CD8-positive, alpha-beta memory T cell (primary cell): Measurements from ENCODE around the gene PAK6. TPM values are rescaled to one million over a fixed set of nuclear protein-coding genes. Genes with fewer than 3 reads are reported as not detected.

Experiments used
- CTCF ChIA-PET: fragments of 350-600 bp; sonication (Branson Sonifier 250); formaldehyde crosslinking; loops from one replicate; lab custom pipeline; 2021; ENCODE audit warnings: antibody characterized with exemption; lab: Charles Lee
- POLR2A ChIA-PET: fragments of 350-600 bp; sonication (Branson Sonifier 250); formaldehyde crosslinking; loops from one replicate; lab custom pipeline; 2021; ENCODE audit warnings: antibody characterized with exemption; lab: Charles Lee
- DNase-seq, 5 donors: peaks; one replicate each; pipeline versions ENCODE4 v3.0.0 to v3.0.0-alpha.2; 2020 to 2022; ENCODE audit warnings: mixed read lengths in 1 of 5
- H3K27ac ChIP-seq: one replicate; pipeline ENCODE4 v1.7.0; 2013; ENCODE audit warnings: low read depth, mild to moderate bottlenecking, low read length, moderate library complexity
- H3K27me3 ChIP-seq: 2 replicates; pipeline ENCODE4 v1.7.0; 2013; ENCODE audit warnings: low read length, mild to moderate bottlenecking; ENCODE audit not compliant: insufficient read depth, poor library complexity, severe bottlenecking
- H3K36me3 ChIP-seq: 2 replicates; pipeline ENCODE4 v1.7.0; 2013; ENCODE audit warnings: mild to moderate bottlenecking, low read length, moderate library complexity; ENCODE audit not compliant: insufficient read depth
- H3K4me1 ChIP-seq: 2 replicates; pipeline ENCODE4 v1.7.0; 2013; ENCODE audit warnings: mild to moderate bottlenecking, low read length, moderate library complexity; ENCODE audit not compliant: insufficient read depth
- H3K4me3 ChIP-seq: 2 replicates; pipeline ENCODE4 v1.7.0; 2013; ENCODE audit warnings: mild to moderate bottlenecking, low read length
- H3K9me3 ChIP-seq: 2 replicates; pipeline ENCODE4 v1.7.0; 2013; ENCODE audit warnings: mild to moderate bottlenecking, low read length
- H3K27ac Mint-ChIP-seq, 8 donors: one replicate each; pipeline ENCODE4 v1.8.0; 2020 to 2021; ENCODE audit warnings: mixed read lengths in 8 of 8, mild to moderate bottlenecking in 6 of 8, inconsistent platforms in 3 of 8, moderate library complexity in 3 of 8
- H3K27me3 Mint-ChIP-seq, 2 donors: one replicate each; pipeline ENCODE4 v1.8.0; 2020 to 2021; ENCODE audit warnings: mixed read lengths in 2 of 2, mild to moderate bottlenecking in 1 of 2, moderate library complexity in 1 of 2
- H3K36me3 Mint-ChIP-seq, 3 donors: one replicate each; pipeline ENCODE4 v1.8.0; 2020 to 2021; ENCODE audit warnings: mixed read lengths in 3 of 3, inconsistent platforms in 1 of 3, mild to moderate bottlenecking in 1 of 3
- H3K4me1 Mint-ChIP-seq, 3 donors: one replicate each; pipeline ENCODE4 v1.8.0; 2020 to 2021; ENCODE audit warnings: mixed read lengths in 3 of 3, inconsistent platforms in 1 of 3, mild to moderate bottlenecking in 1 of 3
- H3K4me3 Mint-ChIP-seq, 7 donors: one replicate each; pipeline ENCODE4 v1.8.0; 2020 to 2021; ENCODE audit warnings: mixed read lengths in 7 of 7, mild to moderate bottlenecking in 6 of 7, moderate library complexity in 4 of 7, inconsistent platforms in 2 of 7
- H3K9me3 Mint-ChIP-seq, 5 donors: one replicate each; pipeline ENCODE4 v1.8.0; 2020 to 2022; ENCODE audit warnings: mixed read lengths in 5 of 5, mild to moderate bottlenecking in 3 of 5, moderate library complexity in 2 of 5, inconsistent platforms in 1 of 5
- polyA plus RNA-seq: library from polyadenylated mRNA; unstranded; fragments of 300-500 nt; fragmentation: Illumina TruSeq; gene quantifications from one replicate; pipeline ENCODE4 v1.2.3, GENCODE V29; 2021
- total RNA-seq, 2 experiments: library from RNA; stranded (reverse); gene quantifications; one replicate each; pipeline ENCODE4 v1.2.3, GENCODE V29; 2021

PAK6 gene
- total and polyA plus RNA-seq, 3 experiments from 2014 or later = 1.7 to 2.8 (median 1.9) TPM

GRCh38 chr15:40249477-40250303 is 10.8 kb downstream of the PAK6 start:
- ChIA-PET CTCF (interaction anchor here (1.7 kb wide), 1 partner anchor 25 kb away, joined by 6 read pairs; no protein-coding TSS in a partner anchor), POLR2A (no interaction called here)
- Histone ChIP-seq H3K27ac (no peak overlapping the region), H3K9me3 (no peaks in the 10 kb centered on the region), H3K36me3 (no peaks in the 10 kb centered on the region), H3K4me3 (no peak overlapping the region), H3K27me3 (peaks cover 7% of the 10 kb centered on the region), H3K4me1 (no peaks in the 10 kb centered on the region)
- Mint-ChIP-seq H3K9me3 (no peaks in the 10 kb centered on the region), H3K4me3 (peak overlapping the region in 1 of 7 donors; percentile 70), H3K4me1 (peaks cover 9 to 15% (median 11%) of the 10 kb centered on the region in 3 donors), H3K36me3 (peaks cover 0 to 2% (median 0%) of the 10 kb centered on the region in 3 donors), H3K27ac (no peak overlapping the region), H3K27me3 (peaks cover 14 to 21% of the 10 kb centered on the region in 2 donors)
- peak in 1 of 5 donors; percentile 25 for DNase-seq

DNA sequence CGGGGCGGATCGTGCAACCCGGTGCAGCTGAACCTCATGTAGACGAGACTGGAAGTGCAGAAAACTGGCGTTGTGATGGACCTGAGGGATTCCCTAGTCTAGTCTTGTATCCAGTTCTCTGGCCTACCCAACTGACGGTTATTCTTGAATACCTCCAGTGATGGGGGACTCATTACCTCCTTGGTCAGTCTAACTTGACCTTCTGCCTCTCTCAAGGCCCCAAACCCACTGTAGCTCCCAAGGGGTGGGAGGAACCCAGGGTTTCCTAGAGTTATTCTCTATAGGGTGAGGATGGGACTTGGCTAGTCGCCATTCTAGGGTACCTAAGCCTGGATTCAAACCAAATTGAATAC is 11.4 kb downstream of the PAK6 start:
- POLR2A ChIA-PET = no interaction called here
- peaks cover 0 to 2% (median 0%) of the 10 kb centered on the region in 3 donors for H3K36me3 Mint-ChIP-seq
- Histone ChIP-seq H3K9me3 (no peaks in the 10 kb centered on the region), H3K4me3 (no peak overlapping the region), H3K36me3 (no peaks in the 10 kb centered on the region), H3K27ac (no peak overlapping the region), H3K4me1 (no peaks in the 10 kb centered on the region), H3K27me3 (peaks cover 7% of the 10 kb centered on the region)
- H3K27ac Mint-ChIP-seq = no peak overlapping the region
- H3K27me3 Mint-ChIP-seq = peaks cover 15 to 22% of the 10 kb centered on the region in 2 donors
- H3K9me3 Mint-ChIP-seq = no peaks in the 10 kb centered on the region
- CTCF ChIA-PET = interaction anchor here (1.7 kb wide), 1 partner anchor 25 kb away, joined by 6 read pairs; no protein-coding TSS in a partner anchor
- no peak for DNase-seq
- H3K4me3 Mint-ChIP-seq = peak overlapping the region in 1 of 7 donors; percentile 70
- peaks cover 9 to 15% (median 11%) of the 10 kb centered on the region in 3 donors for H3K4me1 Mint-ChIP-seq

DNA sequence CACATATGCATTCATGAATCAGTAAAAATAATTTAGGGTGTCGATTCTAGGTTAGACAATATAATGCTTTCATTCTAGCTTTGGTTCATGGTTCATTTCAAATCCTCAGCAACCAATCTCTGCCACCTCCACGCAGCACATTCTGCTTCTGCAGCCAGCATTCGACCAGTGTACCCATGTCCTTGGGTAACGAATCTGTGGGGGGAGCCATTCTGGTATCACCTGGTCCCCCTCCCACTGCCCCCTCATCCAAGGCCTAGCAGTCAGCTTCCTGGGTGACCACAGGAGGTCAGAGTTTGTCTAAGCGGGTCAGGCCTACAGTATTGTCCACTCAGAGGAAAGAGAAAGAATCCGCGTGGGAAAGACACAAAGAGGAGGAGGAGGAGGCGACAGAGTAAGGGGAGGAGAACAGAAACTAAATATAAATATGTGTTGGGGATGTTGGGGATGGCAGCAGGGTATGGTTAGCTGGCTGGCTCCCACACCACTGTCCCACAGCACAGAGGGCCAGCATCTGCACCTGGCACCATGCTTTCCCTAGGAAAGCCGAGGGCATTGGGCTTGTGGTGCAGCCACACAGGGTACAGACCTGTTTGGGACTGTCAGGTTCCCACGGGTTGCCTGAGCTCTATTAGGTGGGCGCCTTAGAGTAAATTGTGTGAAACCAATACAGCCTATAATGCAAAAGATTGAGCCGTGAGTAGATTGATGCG is 12.1 kb downstream of the PAK6 start:
- peaks cover 9 to 15% (median 11%) of the 10 kb centered on the region in 3 donors for H3K4me1 Mint-ChIP-seq
- peaks cover 7% of the 10 kb centered on the region for H3K27me3 ChIP-seq
- DNase-seq = peak in 1 of 5 donors; percentile 39
- no peaks in the 10 kb centered on the region for H3K9me3 Mint-ChIP-seq
- H3K36me3 Mint-ChIP-seq = peaks cover 0 to 2% (median 0%) of the 10 kb centered on the region in 3 donors
- no peak overlapping the region for H3K27ac ChIP-seq
- H3K4me3 Mint-ChIP-seq = peak overlapping the region; percentile 48 to 78 (median 67)
- no peaks in the 10 kb centered on the region for H3K36me3 ChIP-seq
- peaks cover 15 to 22% of the 10 kb centered on the region in 2 donors for H3K27me3 Mint-ChIP-seq
- POLR2A ChIA-PET = no interaction called here
- no peaks in the 10 kb centered on the region for H3K9me3 ChIP-seq
- H3K27ac Mint-ChIP-seq = peak overlapping the region in 1 of 8 donors; percentile 25
- H3K4me3 ChIP-seq = no peak overlapping the region
- H3K4me1 ChIP-seq = no peaks in the 10 kb centered on the region
- CTCF ChIA-PET = interaction anchor here (1.7 kb wide), 1 partner anchor 24 kb away, joined by 6 read pairs; no protein-coding TSS in a partner anchor

DNA sequence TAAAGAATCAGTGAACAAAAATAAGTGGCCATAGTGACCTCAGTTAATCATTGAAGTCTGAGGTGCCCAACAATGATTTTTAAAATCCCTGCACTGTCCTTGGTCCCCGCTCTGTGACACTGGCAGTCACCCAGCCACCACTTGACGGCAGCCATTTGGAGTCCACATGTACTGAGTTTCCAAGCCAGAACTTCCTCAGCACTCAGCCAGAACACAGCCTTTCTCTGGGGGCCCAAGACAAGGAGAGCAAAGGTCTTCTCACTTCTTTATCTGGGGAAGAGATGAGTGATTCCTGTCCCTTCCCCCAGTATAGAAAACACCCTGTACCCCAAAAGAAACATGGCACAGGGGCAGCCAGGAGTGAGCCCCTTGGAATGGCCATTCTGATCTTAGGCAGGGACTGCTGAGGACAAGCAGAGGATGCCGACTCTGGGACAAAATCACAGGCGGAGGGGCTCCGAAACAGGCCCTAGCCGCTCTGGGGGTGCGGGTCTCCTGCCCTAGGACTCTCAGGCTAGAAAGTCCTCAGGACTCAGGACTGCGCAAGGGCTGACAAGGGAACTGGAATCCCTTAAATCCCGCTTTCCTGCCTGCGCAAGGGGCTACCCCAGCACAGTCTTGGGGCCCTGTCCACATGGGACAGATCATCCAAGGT is 12.8 kb downstream of the PAK6 start:
- Mint-ChIP-seq H3K4me3 (peak overlapping the region; percentile 53 to 78 (median 67)), H3K36me3 (peaks cover 0 to 2% (median 0%) of the 10 kb centered on the region in 3 donors), H3K4me1 (peaks cover 12 to 20% (median 15%) of the 10 kb centered on the region in 3 donors), H3K9me3 (no peaks in the 10 kb centered on the region), H3K27me3 (peaks cover 15 to 22% of the 10 kb centered on the region in 2 donors), H3K27ac (peak overlapping the region in 1 of 8 donors; percentile 25)
- CTCF ChIA-PET = no interaction called here
- Histone ChIP-seq H3K4me1 (peaks cover 7% of the 10 kb centered on the region), H3K9me3 (no peaks in the 10 kb centered on the region), H3K27me3 (peaks cover 7% of the 10 kb centered on the region), H3K36me3 (no peaks in the 10 kb centered on the region), H3K27ac (no peak overlapping the region), H3K4me3 (no peak overlapping the region)
- POLR2A ChIA-PET = no interaction called here
- no peak for DNase-seq

DNA sequence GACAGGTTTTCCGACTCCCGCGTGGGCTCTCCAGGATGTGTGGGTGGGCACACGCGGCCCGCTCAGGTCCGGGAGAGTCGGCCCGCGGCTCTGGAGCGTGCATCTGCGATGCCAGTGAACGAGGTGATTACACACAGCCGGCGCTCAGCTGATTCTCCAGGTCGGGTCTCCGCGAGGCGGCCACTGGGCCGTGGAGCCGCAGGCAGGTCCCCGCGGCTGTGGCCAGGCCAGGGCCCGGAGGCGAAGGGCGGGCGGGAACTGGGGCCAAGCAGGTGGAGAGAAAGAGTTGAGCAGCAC is 13.2 kb downstream of the PAK6 start:
- Histone ChIP-seq H3K27me3 (peaks cover 7% of the 10 kb centered on the region), H3K9me3 (no peaks in the 10 kb centered on the region), H3K4me1 (peaks cover 7% of the 10 kb centered on the region), H3K4me3 (no peak overlapping the region), H3K27ac (no peak overlapping the region), H3K36me3 (no peaks in the 10 kb centered on the region)
- H3K27ac Mint-ChIP-seq = no peak overlapping the region
- H3K4me3 Mint-ChIP-seq = peak overlapping the region in 5 of 7 donors; percentile 18 to 78 (median 53)
- peaks cover 13 to 22% (median 18%) of the 10 kb centered on the region in 3 donors for H3K4me1 Mint-ChIP-seq
- H3K36me3 Mint-ChIP-seq = peaks cover 0 to 2% (median 0%) of the 10 kb centered on the region in 3 donors
- no peaks in the 10 kb centered on the region for H3K9me3 Mint-ChIP-seq
- ChIA-PET CTCF (no interaction called here), POLR2A (no interaction called here)
- DNase-seq = no peak
- peaks cover 15 to 22% of the 10 kb centered on the region in 2 donors for H3K27me3 Mint-ChIP-seq

DNA sequence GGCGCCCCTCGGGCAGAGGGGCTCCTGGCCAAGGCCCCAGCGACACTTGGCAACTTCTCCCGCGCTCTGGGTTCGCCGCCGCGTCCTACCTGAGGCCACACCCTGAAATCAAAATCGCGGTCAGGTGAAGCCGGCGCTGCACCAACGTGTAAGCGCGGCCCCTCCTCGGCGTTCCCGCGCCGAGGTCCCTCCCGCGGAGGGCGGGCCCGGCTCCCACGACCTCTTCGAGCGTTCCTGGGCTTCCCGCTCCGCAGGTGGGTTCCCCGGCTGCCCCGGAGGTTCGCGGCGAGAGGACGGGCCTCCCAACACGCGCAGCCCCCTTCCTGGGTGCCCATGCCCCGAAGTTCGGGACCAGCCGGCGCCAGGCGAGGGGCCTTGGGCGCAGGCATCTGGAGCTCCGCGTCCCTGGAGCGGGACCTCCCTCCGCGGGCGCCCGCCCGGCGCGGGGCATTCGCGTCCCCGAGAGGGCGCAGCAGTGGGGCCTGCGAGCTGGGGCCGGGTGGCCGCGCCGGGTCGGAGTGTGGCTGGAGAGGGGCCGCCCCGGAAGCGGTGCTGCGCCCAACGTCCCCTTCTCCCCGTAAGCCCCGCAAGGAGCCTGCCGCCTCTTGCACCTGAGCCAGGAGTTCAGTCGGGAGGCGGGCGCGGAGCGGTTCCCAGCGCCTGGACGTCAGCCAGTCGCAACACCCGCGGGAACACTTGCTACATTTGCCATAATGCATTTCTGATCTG is 13.7 kb downstream of the PAK6 start:
- CTCF ChIA-PET = no interaction called here
- H3K9me3 Mint-ChIP-seq = no peaks in the 10 kb centered on the region
- POLR2A ChIA-PET = no interaction called here
- peak in 2 of 5 donors; percentile 4 to 25 for DNase-seq
- Histone ChIP-seq H3K36me3 (no peaks in the 10 kb centered on the region), H3K4me1 (peaks cover 7% of the 10 kb centered on the region), H3K27ac (no peak overlapping the region), H3K9me3 (no peaks in the 10 kb centered on the region), H3K27me3 (peaks cover 7% of the 10 kb centered on the region), H3K4me3 (peak overlapping the region; percentile 32)
- H3K4me1 Mint-ChIP-seq = peaks cover 13 to 22% (median 18%) of the 10 kb centered on the region in 3 donors
- peak overlapping the region; percentile 51 to 89 (median 79) for H3K4me3 Mint-ChIP-seq
- peaks cover 15 to 22% of the 10 kb centered on the region in 2 donors for H3K27me3 Mint-ChIP-seq
- H3K36me3 Mint-ChIP-seq = peaks cover 0 to 2% (median 0%) of the 10 kb centered on the region in 3 donors
- H3K27ac Mint-ChIP-seq = peak overlapping the region in 2 of 8 donors; percentile 10 to 63

- H3K27me3 Mint-ChIP-seq = peaks cover 15 to 22% of the 10 kb centered on the region in 2 donors
- peaks cover 13 to 22% (median 18%) of the 10 kb centered on the region in 3 donors for H3K4me1 Mint-ChIP-seq
- no peak for DNase-seq
- H3K27ac Mint-ChIP-seq = peak overlapping the region in 3 of 8 donors; percentile 10 to 93 (median 63)
- H3K9me3 Mint-ChIP-seq = no peaks in the 10 kb centered on the region
- Histone ChIP-seq H3K27ac (no peak overlapping the region), H3K36me3 (no peaks in the 10 kb centered on the region), H3K9me3 (no peaks in the 10 kb centered on the region), H3K27me3 (peaks cover 7% of the 10 kb centered on the region), H3K4me3 (peak overlapping the region; percentile 32), H3K4me1 (peaks cover 7% of the 10 kb centered on the region)
- H3K4me3 Mint-ChIP-seq = peak overlapping the region; percentile 51 to 89 (median 79)
- POLR2A ChIA-PET = no interaction called here
- H3K36me3 Mint-ChIP-seq = peaks cover 0 to 2% (median 0%) of the 10 kb centered on the region in 3 donors
- CTCF ChIA-PET = no interaction called here
Observed at GRCh38 chr15:40253167-40253790, 14.4 kb downstream of the PAK6 start.
